ENCODE measurements around the gene CFAP47.
"Not testable (repeated sequence)": the region's sequence is repeated elsewhere in the genome, so short reads cannot be mapped to it uniquely, and the experiment has no call there.

CFAP47 gene, protein sequence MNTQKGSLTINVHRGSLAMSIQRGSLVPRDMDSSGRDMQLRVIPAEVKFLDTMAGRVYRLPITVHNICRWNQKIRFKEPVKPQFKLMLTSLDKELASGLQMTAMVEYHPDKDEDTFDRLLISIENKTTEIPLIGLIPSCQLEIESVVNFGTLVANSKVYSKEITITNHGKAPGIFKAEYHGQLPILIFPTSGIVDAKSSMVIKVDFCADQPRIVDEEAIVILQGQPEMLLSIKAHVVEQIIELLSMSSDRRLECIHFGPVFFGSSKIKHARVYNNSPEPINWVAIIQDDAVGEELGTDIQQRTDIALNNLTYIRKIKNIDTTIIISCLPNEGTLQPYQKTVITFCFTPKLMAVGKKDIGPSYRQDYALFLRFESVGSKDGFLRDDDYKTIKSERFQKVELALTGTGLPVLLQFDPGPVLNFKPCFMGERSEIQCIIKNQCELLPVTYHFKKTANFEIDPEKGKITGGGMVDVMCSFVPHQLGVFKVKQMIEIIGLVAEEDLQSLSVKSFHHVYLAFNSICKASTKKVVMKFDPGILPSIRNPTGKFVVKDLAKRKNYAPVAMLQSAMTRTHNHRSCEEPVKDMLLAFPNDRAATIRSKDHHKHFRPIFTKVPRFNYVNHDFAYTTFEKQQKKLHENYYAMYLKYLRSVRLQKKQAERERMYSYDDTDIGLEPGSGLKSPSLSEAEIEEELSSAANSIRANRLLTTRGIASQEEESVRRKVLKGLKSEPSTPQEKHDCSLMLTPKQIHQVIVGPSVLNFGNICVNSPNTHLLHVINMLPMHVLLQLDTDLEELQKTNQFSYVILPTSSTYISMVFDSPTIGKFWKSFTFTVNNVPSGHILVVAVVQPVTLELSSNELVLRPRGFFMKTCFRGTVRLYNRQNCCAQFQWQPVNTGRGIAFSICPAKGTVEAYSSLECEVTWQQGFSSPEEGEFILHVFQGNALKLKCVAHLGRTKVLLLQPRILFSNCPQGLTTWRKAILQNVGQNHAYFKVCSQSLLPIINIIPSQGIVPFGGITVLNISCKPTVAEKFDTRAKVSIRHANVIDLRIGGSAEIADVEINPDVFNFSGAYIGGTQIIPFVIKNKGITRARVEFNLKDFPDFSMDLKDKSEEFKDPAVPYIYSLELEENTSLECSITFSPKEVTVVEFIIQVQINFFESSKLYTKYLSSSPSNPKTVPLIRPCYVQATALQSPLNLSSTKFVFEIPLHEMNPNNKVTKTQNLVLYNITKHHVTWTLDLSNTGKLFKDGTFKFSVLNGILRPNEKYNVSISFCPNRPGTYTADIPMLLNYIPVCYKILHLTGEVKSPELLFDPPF (N-terminal part only)

DNA sequence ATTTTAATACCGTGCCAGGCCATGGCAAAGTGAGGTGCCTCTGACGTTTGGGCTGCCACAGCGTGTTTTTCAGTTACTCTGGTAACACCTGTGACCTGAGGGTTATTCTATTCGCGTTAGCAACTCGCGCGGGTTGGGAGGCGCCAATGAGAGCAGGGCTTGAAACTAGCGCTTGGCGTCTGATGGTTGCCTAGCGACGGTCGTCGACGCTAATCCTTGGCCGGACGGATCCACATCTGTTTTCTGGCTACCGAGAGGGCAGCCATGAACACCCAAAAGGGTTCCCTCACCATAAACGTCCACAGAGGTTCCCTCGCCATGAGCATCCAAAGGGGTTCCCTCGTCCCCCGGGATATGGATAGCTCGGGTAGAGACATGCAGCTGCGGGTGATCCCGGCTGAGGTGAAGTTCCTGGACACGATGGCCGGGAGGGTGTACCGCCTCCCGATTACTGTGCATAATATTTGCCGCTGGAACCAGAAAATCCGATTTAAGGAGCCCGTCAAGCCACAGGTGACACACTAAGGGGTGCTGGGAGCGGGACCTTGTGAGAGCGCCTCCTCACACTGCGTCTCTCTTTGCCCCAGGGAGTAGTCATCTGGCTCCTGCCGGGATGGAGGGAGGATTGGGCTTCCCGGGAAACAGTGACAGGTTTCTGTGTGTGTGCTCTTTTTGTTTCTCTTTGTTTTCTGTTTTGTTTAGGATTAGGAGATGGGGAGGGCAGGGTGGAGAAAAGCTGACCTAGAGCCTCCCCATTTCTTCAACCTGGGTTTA, at the start of gene CFAP47:
Gene CFAP47 (plus strand): TSS at position 199 of the 774 bp plus-strand sequence. CDS start 66 bp downstream, at position 265.
- no peak for DNase-seq

- DNase-seq, result no peak
Measured at GRCh38 chrX:35880601-35881000, 38.9 kb upstream of the CFAP47 start.

GRCh38 chrX:35886135-35886534, 33.4 kb upstream of the CFAP47 start:
- DNase-seq, result no peak

DNA sequence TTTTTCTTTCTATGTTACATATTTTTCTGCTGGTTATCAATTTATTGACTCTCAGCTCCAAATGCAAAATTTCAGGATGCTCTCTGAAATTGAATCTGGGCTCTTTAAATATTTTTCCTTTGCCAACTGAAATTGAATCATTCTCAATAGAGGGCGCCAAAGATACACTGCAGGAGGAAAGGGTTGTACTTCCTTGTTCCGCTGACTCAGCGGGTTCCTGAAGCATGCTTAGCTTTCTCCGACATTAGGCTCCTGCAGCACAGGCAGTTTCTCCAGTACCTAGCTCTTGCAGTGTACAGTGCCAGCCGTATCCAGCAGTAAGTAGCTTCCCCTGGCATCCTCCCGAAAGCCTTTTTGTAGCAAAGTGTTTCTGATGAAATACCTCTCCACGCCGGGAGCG, 28.8 kb upstream of the CFAP47 start:
- DNase-seq, result no peak

DNA sequence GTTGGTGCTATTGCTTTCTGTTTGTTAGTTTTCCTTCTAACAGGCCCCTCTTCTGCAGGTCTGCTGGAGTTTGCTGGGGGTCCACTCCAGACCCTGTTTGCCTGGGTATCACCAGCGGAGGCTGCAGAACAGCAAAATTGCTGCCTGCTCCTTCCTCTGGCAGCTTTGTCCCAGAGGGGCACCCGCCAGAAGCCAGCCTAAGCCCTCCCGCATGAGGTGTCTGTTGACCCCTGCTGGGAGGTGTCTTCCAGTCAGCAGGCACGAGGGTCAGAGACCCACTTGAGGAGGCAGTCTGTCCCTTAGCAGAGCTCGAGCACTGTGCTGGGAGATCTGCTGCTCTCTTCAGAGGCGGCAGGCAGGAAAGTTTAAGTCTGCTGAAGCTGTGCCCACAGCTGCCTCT, 67.3 kb downstream of the CFAP47 start:
- DNase-seq, result not testable (repeated sequence)

- DNase-seq, result no peak
Measured at GRCh38 chrX:36007207-36007606, 87.7 kb downstream of the CFAP47 start.

DNA sequence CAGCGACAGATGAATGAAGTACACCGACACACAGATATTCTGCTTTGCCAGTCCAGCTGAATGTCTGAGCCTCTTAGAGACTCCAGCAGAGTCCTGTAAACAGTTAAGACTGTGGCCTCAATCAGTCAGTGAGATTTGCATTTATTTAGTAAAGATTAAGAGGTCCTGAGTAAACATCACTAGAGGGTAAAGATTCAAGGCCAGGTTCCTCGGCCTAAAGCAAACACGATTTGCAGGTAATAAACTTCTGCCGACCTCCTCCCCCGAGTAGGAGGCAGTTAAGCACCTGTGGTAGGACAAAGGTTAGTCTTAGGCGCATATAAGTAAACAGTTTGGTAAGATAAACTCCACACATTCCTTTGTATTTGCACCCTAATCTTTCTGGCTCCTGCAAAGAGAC, 99.6 kb downstream of the CFAP47 start:
- DNase-seq, result no peak

- no peak for DNase-seq
Measured at GRCh38 chrX:36035550-36035949, 116.0 kb downstream of the CFAP47 start.

- DNase-seq, result no peak
Measured at GRCh38 chrX:36062778-36063177, 143.2 kb downstream of the CFAP47 start.

DNA sequence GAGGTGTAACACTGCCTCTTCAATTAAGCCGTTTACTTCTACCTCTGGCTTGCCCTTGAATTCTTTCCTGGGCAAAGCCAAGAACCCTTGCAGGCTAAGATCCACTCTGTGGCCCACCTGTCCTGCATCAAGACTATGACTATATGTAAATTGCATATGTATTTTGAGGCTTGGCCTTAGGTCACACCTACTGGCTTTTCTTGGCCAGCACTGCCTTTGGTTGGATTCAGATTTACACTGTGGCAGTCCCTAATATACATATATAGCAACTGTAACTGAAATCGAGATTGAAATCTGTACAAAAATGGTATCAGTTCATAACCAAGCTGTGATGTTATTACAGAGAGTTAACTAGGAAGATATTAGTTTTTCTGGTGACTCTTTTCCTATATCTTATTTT, 151.5 kb downstream of the CFAP47 start:
- no peak for DNase-seq

GRCh38 chrX:36075009-36075408, 155.5 kb downstream of the CFAP47 start:
- not testable (repeated sequence) for DNase-seq

DNA sequence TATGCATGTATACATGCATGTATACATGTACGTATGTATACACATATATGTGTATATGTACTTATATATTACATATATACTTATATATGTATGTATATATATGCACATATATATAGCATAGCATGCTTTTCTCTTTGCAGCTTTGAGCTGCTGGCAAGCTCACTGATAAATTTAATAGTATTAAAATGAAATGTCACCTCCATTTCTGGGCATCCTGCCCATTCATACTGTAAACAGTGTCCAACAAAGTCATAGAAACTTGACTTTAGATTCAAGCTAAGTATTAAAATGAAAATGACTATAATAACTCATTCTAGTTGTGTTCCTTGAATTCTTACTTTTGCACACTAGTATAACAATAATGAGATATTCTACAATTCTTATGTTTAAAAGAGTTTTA, 163.7 kb downstream of the CFAP47 start:
- DNase-seq, result no peak

DNA sequence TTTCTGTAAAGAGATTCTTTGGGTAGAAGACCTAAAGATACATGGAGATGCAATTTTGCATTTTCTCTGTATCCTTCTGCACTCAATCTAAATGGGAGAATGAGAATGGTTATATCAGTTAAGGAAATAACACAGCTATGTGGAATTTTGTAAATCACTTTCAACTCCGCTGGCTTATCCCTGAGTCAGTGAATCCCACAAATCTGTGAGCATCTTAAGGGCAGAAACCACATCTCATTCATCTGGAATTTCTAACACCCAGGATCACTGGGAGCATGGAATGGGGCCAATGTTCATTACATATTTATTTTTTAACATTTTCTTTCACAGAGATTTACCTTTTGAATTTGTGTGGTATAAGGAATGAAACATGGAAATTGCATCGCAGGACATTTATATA, 167.8 kb downstream of the CFAP47 start:
- no peak for DNase-seq

GRCh38 chrX:36088939-36089338, 169.4 kb downstream of the CFAP47 start:
- not testable (repeated sequence) for DNase-seq

DNA sequence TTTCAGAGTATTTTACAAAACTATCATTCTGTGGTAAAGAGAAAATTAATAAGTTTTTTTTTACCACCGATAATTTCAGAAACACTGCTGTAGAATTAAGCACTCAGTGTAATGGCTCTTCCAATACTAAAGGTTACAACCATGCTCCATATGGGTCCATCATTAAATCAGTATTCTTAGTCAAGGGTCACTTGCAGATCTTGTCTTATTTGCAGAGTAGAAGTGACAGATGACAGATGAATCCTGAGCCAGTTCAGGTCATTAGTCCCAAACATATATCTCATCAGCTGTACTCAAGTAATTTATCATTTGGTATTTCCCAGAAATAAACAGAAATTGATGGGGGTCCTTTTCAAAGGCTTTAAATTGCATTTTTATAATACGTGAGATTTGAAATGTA, 182.9 kb downstream of the CFAP47 start:
- DNase-seq, result no peak

- DNase-seq, result no peak
Measured at GRCh38 chrX:36116222-36116621, 196.7 kb downstream of the CFAP47 start.

- DNase-seq, result no peak
Measured at GRCh38 chrX:36159254-36159653, 239.7 kb downstream of the CFAP47 start.

DNA sequence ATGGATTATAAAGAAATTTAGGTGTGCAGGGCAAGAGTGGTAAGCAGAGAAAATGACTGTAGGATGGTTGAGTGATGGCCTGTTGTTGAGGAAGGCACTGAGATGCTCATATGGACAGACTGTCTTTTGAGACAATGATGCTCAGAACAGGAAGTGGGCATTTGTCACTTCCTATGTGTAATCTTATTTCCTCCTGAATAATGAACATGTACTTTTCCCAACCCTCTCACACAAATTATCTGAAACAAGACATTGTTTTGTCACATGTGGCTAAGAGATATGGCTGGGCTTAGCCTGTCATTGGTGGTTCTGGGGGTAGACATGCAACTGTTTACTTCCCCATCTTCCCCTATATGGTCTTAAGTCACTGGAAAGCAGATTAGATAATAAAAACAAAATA, 240.5 kb downstream of the CFAP47 start:
- DNase-seq, result no peak

- DNase-seq, result no peak
Measured at GRCh38 chrX:36198575-36198974, 279.0 kb downstream of the CFAP47 start.

DNA sequence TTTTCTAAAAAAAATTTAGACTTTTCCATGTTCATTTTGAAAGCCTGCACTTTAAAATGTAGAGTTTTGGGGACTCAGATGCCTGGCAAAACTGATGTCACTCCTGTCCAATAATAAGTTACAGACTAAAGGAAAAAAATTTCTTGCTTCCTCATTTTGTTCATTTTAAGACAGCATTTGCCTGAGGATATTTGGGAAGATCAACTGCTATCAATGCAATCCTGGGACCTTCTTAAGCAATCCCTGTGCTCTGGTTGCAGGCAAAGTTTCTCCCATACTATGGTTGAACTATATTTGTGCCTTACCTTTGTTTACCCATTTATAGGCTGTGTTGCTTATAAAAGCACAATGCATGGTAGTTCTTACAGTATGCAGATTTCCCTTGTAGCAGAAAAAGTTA, 280.4 kb downstream of the CFAP47 start:
- DNase-seq, result no peak

GRCh38 chrX:36214924-36215323, 295.4 kb downstream of the CFAP47 start:
- DNase-seq, result no peak

DNA sequence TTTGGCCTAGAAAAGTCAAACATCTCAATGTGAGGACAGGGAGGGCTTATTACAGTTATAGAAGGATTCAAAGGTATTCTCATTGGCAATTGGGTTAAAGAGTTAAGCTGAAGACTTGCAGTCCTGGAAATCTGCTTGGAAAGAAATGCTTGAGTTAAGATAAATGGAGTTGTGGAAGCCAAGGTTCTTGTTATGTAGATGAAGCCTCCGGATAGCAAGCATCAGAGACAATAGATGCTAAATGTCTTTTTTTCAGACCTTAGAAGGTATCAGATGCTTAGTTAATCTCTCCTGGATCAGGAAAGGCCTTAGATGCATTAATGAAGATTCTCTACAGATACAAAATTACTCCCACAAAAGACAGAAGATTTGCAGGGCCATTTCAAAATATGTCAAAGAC, 299.3 kb downstream of the CFAP47 start:
- DNase-seq, result no peak

Measured in CD4-positive, alpha-beta T cell treated with Interferon gamma for 1 hour (primary cell).